HEK293T (cell line): ENCODE data around the gene DCST2.

Experiments
- FOXM1 ChIP-seq: fragments of 450-650 bp; IDR thresholded peaks from 2 replicates; pipeline ENCODE4 v1.6.1; 2017; ENCODE audit warnings: mild to moderate bottlenecking, borderline replicate concordance
- LEF1 ChIP-seq: fragments of 450-650 bp; IDR thresholded peaks from 2 replicates; pipeline ENCODE4 v1.6.1; 2017; ENCODE audit warnings: mild to moderate bottlenecking, borderline replicate concordance
- NFRKB ChIP-seq: fragments of 450-650 bp; IDR thresholded peaks from 2 replicates; pipeline ENCODE4 v1.6.1; 2016; ENCODE audit warnings: mild to moderate bottlenecking, moderate library complexity
- SUZ12 ChIP-seq: fragments of 450-650 bp; IDR thresholded peaks from 2 replicates; pipeline ENCODE4 v1.6.1; 2016; ENCODE audit warnings: mild to moderate bottlenecking
- ZNF384 ChIP-seq: fragments of 450-650 bp; IDR thresholded peaks from 2 replicates; pipeline ENCODE4 v1.6.1; 2016

DNA sequence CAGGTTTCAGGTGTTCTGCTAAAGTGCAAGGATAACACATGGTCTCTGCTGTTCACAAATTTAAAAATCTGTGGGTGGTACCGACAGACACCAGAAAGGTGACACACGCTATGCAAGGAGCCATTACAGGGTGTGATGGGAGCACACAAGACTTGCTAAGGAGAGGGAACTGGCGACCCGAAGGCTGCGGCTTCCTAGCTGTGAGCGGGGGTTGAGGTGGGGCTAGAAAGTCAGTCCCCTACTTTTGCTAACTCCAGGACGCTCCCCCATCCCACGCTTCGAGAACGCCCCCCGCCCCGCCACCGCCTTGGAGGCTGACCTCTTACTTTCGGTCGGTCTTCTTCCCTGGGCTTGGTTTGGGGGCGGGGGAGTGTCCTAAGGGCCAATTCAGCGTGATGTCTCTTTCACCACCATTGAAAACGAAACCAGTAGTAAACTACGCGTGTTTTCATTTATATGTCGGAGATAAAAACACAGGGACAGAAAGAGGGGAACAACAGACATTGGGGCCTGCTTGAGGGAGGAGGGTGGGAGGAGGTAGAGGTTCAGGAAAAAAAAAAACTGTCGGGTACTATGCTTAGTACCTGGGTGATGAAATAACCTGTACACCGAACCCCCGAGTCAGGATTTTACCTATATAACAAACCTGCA lies 58.0 kb downstream of the DCST2 start:
- TF ChIP-seq LEF1, result no peak
- TF ChIP-seq NFRKB, result no peak
- no peak for TF ChIP-seq ZNF384
- TF ChIP-seq FOXM1, result no peak
- TF ChIP-seq SUZ12, result no peak
